IMR-90 (cell line): ENCODE data around the gene UPF1. TPM values are rescaled to one million over a fixed set of nuclear protein-coding genes. Genes with fewer than 3 reads are reported as not detected.

Experiments used
- ATAC-seq: fragments of 200-7000 bp; cut with Tn5 transposase; 2 replicates; pipeline ENCODE4 v1.9.1; 2020; ENCODE audit warnings: low read depth, mild to moderate bottlenecking, moderate library complexity
- BruUV-seq: library from RNA; stranded (reverse); fragments of 400-500 nt; replicated peaks from 2 replicates; lab custom pipeline; 2021; lab: Mats Ljungman, UMichigan
- CTCF ChIA-PET: fragments of 300-600 bp; formaldehyde crosslinking; extraction: SDS; loops from one replicate; lab custom pipeline; 2021; ENCODE audit warnings: antibody characterized with exemption; lab: Yijun Ruan, JAX
- POLR2A ChIA-PET: fragments of 300-600 bp; sonication (Branson Sonifier 250); formaldehyde crosslinking; loops from one replicate; lab custom pipeline; 2022; ENCODE audit warnings: antibody characterized with exemption; ENCODE audit not compliant: unreplicated experiment; lab: Charles Lee
- DNase-seq: peaks from one replicate; pipeline ENCODE4 v3.0.0; 2013
- H2AFZ ChIP-seq: replicated peaks from 2 replicates; pipeline ENCODE3; 2013; ENCODE audit warnings: low read length, mild to moderate bottlenecking; ENCODE audit not compliant: poor library complexity
- H2AK5ac ChIP-seq: 2 replicates; pipeline ENCODE4 v1.6.1; 2013; ENCODE audit warnings: low read depth, low read length, inconsistent platforms
- H2AK9ac ChIP-seq: replicated peaks from 2 replicates; pipeline ENCODE3; 2013; ENCODE audit warnings: mild to moderate bottlenecking, low read depth, low read length, moderate library complexity; ENCODE audit not compliant: poor library complexity
- H2BK120ac ChIP-seq: 2 replicates; pipeline ENCODE4 v1.6.1; 2013; ENCODE audit warnings: low read depth, low read length, inconsistent platforms
- H2BK15ac ChIP-seq: 3 replicates; pipeline ENCODE4 v1.6.1; 2013; ENCODE audit warnings: low read depth, low read length, inconsistent platforms
- H2BK20ac ChIP-seq: 2 replicates; pipeline ENCODE4 v1.6.1; 2013; ENCODE audit warnings: low read depth, mild to moderate bottlenecking, inconsistent platforms, low read length, moderate library complexity
- H2BK5ac ChIP-seq: 2 replicates; pipeline ENCODE4 v1.6.1; 2013; ENCODE audit warnings: mild to moderate bottlenecking, low read depth, low read length, inconsistent platforms; ENCODE audit not compliant: poor library complexity, severe bottlenecking
- H3K14ac ChIP-seq: replicated peaks from 2 replicates; pipeline ENCODE4 v1.6.1; 2013; ENCODE audit warnings: low read depth, low read length, inconsistent platforms
- H3K18ac ChIP-seq: 2 replicates; pipeline ENCODE4 v1.6.1; 2013; ENCODE audit warnings: low read depth, low read length, control low read depth
- H3K23ac ChIP-seq: 2 replicates; pipeline ENCODE4 v1.6.1; 2013; ENCODE audit warnings: low read depth, low read length, inconsistent platforms
- H3K27ac ChIP-seq: 2 replicates; pipeline ENCODE4 v1.5.1; 2013; ENCODE audit warnings: mild to moderate bottlenecking, control low read depth, low read length; ENCODE audit not compliant: insufficient read depth
- H3K27me3 ChIP-seq: 2 replicates; pipeline ENCODE4 v1.6.1; 2013; ENCODE audit warnings: low read length; ENCODE audit not compliant: control insufficient read depth, insufficient read depth
- H3K36me3 ChIP-seq: 2 replicates; pipeline ENCODE4 v1.6.1; 2013; ENCODE audit warnings: low read length, mixed read lengths; ENCODE audit not compliant: control insufficient read depth, insufficient read depth
- H3K4ac ChIP-seq: 2 replicates; pipeline ENCODE4 v1.6.1; 2013; ENCODE audit warnings: low read depth, low read length, inconsistent platforms
- H3K4me1 ChIP-seq: 2 replicates; pipeline ENCODE4 v1.6.1; 2013; ENCODE audit warnings: low read length, mixed read lengths; ENCODE audit not compliant: control insufficient read depth, insufficient read depth
- H3K4me2 ChIP-seq: 2 replicates; pipeline ENCODE4 v1.6.1; 2013; ENCODE audit warnings: low read depth, mild to moderate bottlenecking, control low read depth, low read length, moderate library complexity
- H3K4me3 ChIP-seq: 2 replicates; pipeline ENCODE4 v1.5.1; 2013; ENCODE audit warnings: low read depth, mild to moderate bottlenecking, control low read depth, low read length, moderate library complexity; ENCODE audit not compliant: insufficient read depth
- H3K56ac ChIP-seq: 2 replicates; pipeline ENCODE4 v1.6.1; 2013; ENCODE audit warnings: low read length, inconsistent platforms; ENCODE audit not compliant: insufficient read depth; ENCODE audit errors: extremely low read depth
- H3K79me1 ChIP-seq, 2 experiments: 2 replicates each; pipeline ENCODE4 v1.6.1; 2013; ENCODE audit warnings: low read length in 2 of 2, inconsistent platforms in 1 of 2, low read depth in 1 of 2
- H3K9ac ChIP-seq: 2 replicates; pipeline ENCODE4 v1.6.1; 2013; ENCODE audit warnings: low read depth, low read length, control low read depth
- H3K9me1 ChIP-seq: 2 replicates; pipeline ENCODE4 v1.6.1; 2013; ENCODE audit warnings: low read length, inconsistent platforms; ENCODE audit not compliant: insufficient read depth
- H3K9me3 ChIP-seq: 2 replicates; pipeline ENCODE4 v1.6.1; 2013; ENCODE audit warnings: low read length; ENCODE audit not compliant: control insufficient read depth, insufficient read depth
- H4K20me1 ChIP-seq: 2 replicates; pipeline ENCODE4 v1.6.1; 2013; ENCODE audit warnings: low read length, inconsistent platforms; ENCODE audit not compliant: insufficient read depth
- H4K5ac ChIP-seq: 2 replicates; pipeline ENCODE4 v1.6.1; 2013; ENCODE audit warnings: mild to moderate bottlenecking, low read depth, low read length, control low read depth
- H4K8ac ChIP-seq, 2 experiments: 2 replicates each; pipeline ENCODE4 v1.6.1; 2013; ENCODE audit warnings: low read depth in 2 of 2, low read length in 2 of 2, control low read depth in 1 of 2, inconsistent platforms in 1 of 2
- H4K91ac ChIP-seq: 2 replicates; pipeline ENCODE4 v1.6.1; 2013; ENCODE audit warnings: low read depth, low read length, inconsistent platforms; ENCODE audit not compliant: insufficient read depth
- BHLHE40 ChIP-seq: fragments of 150-350 bp; IDR thresholded peaks from 2 replicates; pipeline ENCODE4 v1.6.1; 2016; ENCODE audit warnings: mild to moderate bottlenecking, low read depth, low read length
- CEBPB ChIP-seq: IDR thresholded peaks from 2 replicates; pipeline ENCODE4 v1.6.1; 2012; ENCODE audit warnings: low read depth, low read length, improper control_type of control experiment
- CHD1 ChIP-seq: IDR thresholded peaks from 2 replicates; pipeline ENCODE4 v1.6.1; 2012; ENCODE audit warnings: low read depth, low read length, improper control_type of control experiment
- CTCF ChIP-seq: conservative IDR thresholded peaks from 2 replicates; pipeline ENCODE4 v1.5.1; 2012; ENCODE audit warnings: mild to moderate bottlenecking, low read depth, low read length, improper control_type of control experiment
- ELK1 ChIP-seq: fragments of 150-350 bp; IDR thresholded peaks from 2 replicates; pipeline ENCODE4 v1.6.1; 2016; ENCODE audit warnings: low read depth, mild to moderate bottlenecking, low read length, moderate library complexity, borderline replicate concordance
- FOS ChIP-seq: fragments of 150-350 bp; IDR thresholded peaks from 2 replicates; pipeline ENCODE4 v1.6.1; 2016; ENCODE audit warnings: low read depth, low read length
- MAFK ChIP-seq: IDR thresholded peaks from 2 replicates; pipeline ENCODE4 v1.6.1; 2012; ENCODE audit warnings: low read depth, low read length, improper control_type of control experiment
- MAZ ChIP-seq: IDR thresholded peaks from 2 replicates; pipeline ENCODE4 v1.6.1; 2012; ENCODE audit warnings: low read depth, mild to moderate bottlenecking, low read length, improper control_type of control experiment, moderate library complexity, borderline replicate concordance
- MXI1 ChIP-seq: IDR thresholded peaks from 2 replicates; pipeline ENCODE4 v1.6.1; 2012; ENCODE audit warnings: low read depth, mild to moderate bottlenecking, low read length, moderate library complexity, borderline replicate concordance
- NFE2L2 ChIP-seq: fragments of 150-350 bp; IDR thresholded peaks from 2 replicates; pipeline ENCODE4 v1.6.1; 2016; ENCODE audit warnings: low read depth, mild to moderate bottlenecking, low read length
- POLR2A ChIP-seq: IDR thresholded peaks from 2 replicates; pipeline ENCODE4 v1.6.1; 2012; ENCODE audit warnings: mild to moderate bottlenecking, low read depth, low read length
- RAD21 ChIP-seq: IDR thresholded peaks from 2 replicates; pipeline ENCODE4 v1.6.1; 2012; ENCODE audit warnings: low read length, improper control_type of control experiment
- RCOR1 ChIP-seq: IDR thresholded peaks from 2 replicates; pipeline ENCODE4 v1.6.1; 2012; ENCODE audit warnings: mild to moderate bottlenecking, low read length, improper control_type of control experiment; ENCODE audit not compliant: insufficient replicate concordance
- RFX5 ChIP-seq: IDR thresholded peaks from 2 replicates; pipeline ENCODE4 v1.8.0; 2012; ENCODE audit warnings: low read depth, mild to moderate bottlenecking, low read length, moderate library complexity
- SMC3 ChIP-seq: fragments of 150-350 bp; IDR thresholded peaks from 2 replicates; pipeline ENCODE4 v1.6.1; 2016; ENCODE audit warnings: low read depth, mild to moderate bottlenecking, antibody characterized with exemption, low read length, moderate library complexity
- USF2 ChIP-seq: fragments of 150-350 bp; IDR thresholded peaks from 2 replicates; pipeline ENCODE4 v1.6.1; 2017; ENCODE audit warnings: mild to moderate bottlenecking, antibody characterized with exemption, low read length, low read depth
- WGBS, 2 experiments: methylation state at CpG; one replicate each; pipeline versions ENCODE4 v1.1.5 to v1.1.7; 2013; ENCODE audit warnings: missing lambda C conversion rate in 2 of 2; ENCODE audit not compliant: insufficient read length in 1 of 2; ENCODE audit errors: extremely low coverage in 2 of 2; 5-methylcytosine and 5-hydroxymethylcytosine counted together
- dilution Hi-C: fragments of 300-500 bp; cut with HindIII; formaldehyde crosslinking; loops from one replicate; pipeline ENCODE4 v1.14.3; 2018; ENCODE audit warnings: low sequenced_read_pairs; ENCODE audit not compliant: unreplicated experiment
- in situ Hi-C: fragments of 300-500 bp; cut with MboI; formaldehyde crosslinking; loops from 3 replicates; pipeline ENCODE4 v1.14.3; 2019; ENCODE audit warnings: low sequenced_read_pairs, inconsistent platforms, mixed read lengths
- intact Hi-C: fragments of 100-400 bp; cut with micrococcal nuclease; formaldehyde crosslinking; loops from 2 replicates; pipeline ENCODE4 v1.10.0; 2022
- polyA plus RNA-seq, 3 experiments: library from polyadenylated mRNA; depleted of rRNA; stranded (reverse); fragments of >200 nt; gene quantifications; 2 replicates each; pipeline ENCODE4 v1.2.3, GENCODE V29; 2012; ENCODE audit warnings: low replicate concordance in 1 of 3
- total RNA-seq: library from RNA; depleted of rRNA; stranded (reverse); fragments of >200 nt; gene quantifications from 2 replicates; pipeline ENCODE4 v1.2.3, GENCODE V29; 2012

The UPF1 gene
- total and polyA plus RNA-seq, 2 of the 4 experiments (the other 2 are of a cell fraction) = 31.2 to 50.3 TPM

DNA sequence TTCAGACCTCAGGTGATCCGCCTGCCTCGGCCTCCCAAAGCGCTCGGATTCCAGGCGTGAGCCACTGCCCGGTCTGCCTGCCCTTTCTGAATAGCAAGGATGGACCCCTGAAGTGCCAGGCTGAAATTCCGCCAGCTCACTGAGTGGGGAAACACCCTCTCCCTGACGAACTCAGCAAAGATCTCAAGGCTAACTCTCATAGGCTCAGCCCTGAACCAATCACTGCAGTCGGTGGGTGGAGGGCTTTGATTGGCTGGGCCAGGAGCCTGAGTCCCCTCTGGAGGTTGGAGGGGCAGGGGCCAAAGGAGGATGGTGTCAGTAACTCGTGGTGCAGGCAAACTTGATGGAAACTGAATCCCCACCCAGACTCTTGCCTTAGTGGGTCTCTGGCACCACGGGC lies 29.4 kb upstream of the UPF1 start:
- H2AK5ac ChIP-seq = no peak overlapping the region
- in situ Hi-C loops = no loop called here
- no TSS peak for BruUV-seq

More for the DNA sequence above, 29.4 kb upstream of the UPF1 start:
- H3K27me3 ChIP-seq = peaks cover 38% of the 10 kb centered on the region
- H2BK120ac ChIP-seq = no peak overlapping the region
- no CpG with 5 or more reads among the region's 11 CpGs for WGBS, 2 experiments
- no peak overlapping the region for H3K9ac ChIP-seq
- no peak overlapping the region for H4K91ac ChIP-seq
- H3K4me2 ChIP-seq = no peak overlapping the region
- no peak for TF ChIP-seq RCOR1
- no peak for TF ChIP-seq USF2
- TF ChIP-seq NFE2L2 = no peak
- TF ChIP-seq MAFK = no peak
- no peak for TF ChIP-seq CTCF
- TF ChIP-seq RFX5 = no peak
- TF ChIP-seq RAD21 = no peak
- TF ChIP-seq BHLHE40 = no peak
- TF ChIP-seq MXI1 = no peak
- no peak for TF ChIP-seq CHD1
- TF ChIP-seq SMC3 = no peak
- no peak for TF ChIP-seq ELK1
- TF ChIP-seq CEBPB = no peak
- no peak for TF ChIP-seq MAZ
- no peak for TF ChIP-seq FOS
- no peak for TF ChIP-seq POLR2A
- ATAC-seq (no peak), DNase-seq (no peak)
- no peak overlapping the region for H3K4me3 ChIP-seq
- no peak overlapping the region for H4K8ac ChIP-seq
- no peak overlapping the region for H2BK20ac ChIP-seq
- no peak overlapping the region for H3K27ac ChIP-seq
- no peaks in the 10 kb centered on the region for H3K4me1 ChIP-seq
- CTCF ChIA-PET = no interaction called here
- H4K5ac ChIP-seq = no peak overlapping the region
- intact Hi-C loops (no loop called here), dilution Hi-C loops (no loop called here)
- no peaks in the 10 kb centered on the region for H3K9me1 ChIP-seq
- no peak overlapping the region for H3K56ac ChIP-seq
- POLR2A ChIA-PET = no interaction called here
- H3K4ac ChIP-seq = no peak overlapping the region
- no peak overlapping the region for H2BK5ac ChIP-seq
- H3K14ac ChIP-seq = no peak overlapping the region
- H3K18ac ChIP-seq = no peak overlapping the region
- H2AFZ ChIP-seq = no peak overlapping the region
- no peaks in the 10 kb centered on the region for H4K20me1 ChIP-seq
- H3K23ac ChIP-seq = no peak overlapping the region
- H2AK9ac ChIP-seq = peak overlapping the region; percentile 42
- no peaks in the 10 kb centered on the region for H3K79me1 ChIP-seq
- H3K9me3 ChIP-seq = peaks cover 9% of the 10 kb centered on the region; the same call in 1 of the 2 replicates
- H3K36me3 ChIP-seq = no peaks in the 10 kb centered on the region
- no peak overlapping the region for H2BK15ac ChIP-seq
